ENCODE data around the gene GRIN2A.
A peak's percentile ranks its signal among the peaks of the same experiment; 100 is the strongest.

Gene GRIN2A

GRCh38 chr16:10182222-10183053, at the start of gene GRIN2A:
GRIN2A (minus strand) TSS chr16:10182428; CDS start chr16:10180411, 2,017 bp downstream.
- peak within 1 kb of the TSS; percentile 38 for H3K4me3 ChIP-seq (ENCODE audit: low read depth, low read length)

DNA sequence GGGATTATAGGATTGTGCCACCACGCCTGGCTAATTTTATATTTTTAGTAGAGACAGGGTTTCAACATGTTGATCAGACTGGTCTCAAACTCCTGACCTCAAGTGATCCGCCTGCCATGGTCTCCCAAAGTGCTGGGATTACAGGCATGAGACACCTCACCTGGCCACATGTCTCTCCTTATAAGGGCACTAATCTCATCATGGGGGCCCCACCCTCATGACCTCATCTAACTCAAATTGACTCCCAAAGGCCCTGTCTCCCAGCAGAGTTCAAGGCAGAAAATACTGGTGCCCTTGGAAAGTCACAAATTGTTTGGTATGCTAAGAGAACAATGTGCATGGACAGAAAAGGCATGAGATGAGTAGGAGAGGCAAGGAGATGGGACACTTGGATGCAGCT, 49.3 kb upstream of the GRIN2A start:
- no peak overlapping the region for H3K4me3 ChIP-seq (ENCODE audit: low read depth, low read length)

DNA sequence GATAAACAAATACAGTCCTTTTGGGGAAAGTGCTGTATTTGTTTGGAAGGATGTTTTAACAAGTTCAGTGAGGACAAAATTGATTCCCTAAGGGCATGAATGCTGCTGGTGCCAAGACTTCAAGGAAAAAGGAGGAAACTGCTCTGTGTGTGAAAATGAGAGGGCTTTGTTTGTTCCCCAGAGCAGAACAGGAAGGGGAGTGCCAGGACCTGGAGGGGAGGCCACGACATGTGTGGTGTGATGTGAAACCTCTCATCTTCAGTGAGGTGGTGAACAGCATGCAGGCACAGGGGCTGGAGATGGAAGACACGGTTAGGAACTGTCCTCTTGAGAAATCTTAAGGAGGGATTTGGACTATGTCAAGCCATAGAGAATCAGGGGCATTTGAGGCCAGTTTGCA, 46.6 kb upstream of the GRIN2A start:
- H3K4me3 ChIP-seq (ENCODE audit: low read depth, low read length) = no peak overlapping the region

DNA sequence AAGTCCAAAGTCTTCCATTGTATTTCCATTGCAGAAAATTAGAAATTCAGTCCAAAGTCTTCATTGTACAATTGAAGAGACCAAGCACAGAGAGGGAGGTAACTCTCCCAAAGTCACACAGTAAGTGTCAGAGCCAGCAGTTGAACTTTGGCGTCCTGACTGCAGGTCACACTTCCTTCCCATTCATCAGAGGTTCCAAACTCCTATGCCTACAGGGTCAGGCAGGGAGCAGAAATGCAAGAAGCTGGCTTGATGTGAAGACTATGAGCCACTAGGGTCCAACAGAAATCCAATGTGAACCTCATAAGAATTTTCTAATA, 44.7 kb upstream of the GRIN2A start:
- H3K4me3 ChIP-seq (ENCODE audit: low read depth, low read length) = no peak overlapping the region

DNA sequence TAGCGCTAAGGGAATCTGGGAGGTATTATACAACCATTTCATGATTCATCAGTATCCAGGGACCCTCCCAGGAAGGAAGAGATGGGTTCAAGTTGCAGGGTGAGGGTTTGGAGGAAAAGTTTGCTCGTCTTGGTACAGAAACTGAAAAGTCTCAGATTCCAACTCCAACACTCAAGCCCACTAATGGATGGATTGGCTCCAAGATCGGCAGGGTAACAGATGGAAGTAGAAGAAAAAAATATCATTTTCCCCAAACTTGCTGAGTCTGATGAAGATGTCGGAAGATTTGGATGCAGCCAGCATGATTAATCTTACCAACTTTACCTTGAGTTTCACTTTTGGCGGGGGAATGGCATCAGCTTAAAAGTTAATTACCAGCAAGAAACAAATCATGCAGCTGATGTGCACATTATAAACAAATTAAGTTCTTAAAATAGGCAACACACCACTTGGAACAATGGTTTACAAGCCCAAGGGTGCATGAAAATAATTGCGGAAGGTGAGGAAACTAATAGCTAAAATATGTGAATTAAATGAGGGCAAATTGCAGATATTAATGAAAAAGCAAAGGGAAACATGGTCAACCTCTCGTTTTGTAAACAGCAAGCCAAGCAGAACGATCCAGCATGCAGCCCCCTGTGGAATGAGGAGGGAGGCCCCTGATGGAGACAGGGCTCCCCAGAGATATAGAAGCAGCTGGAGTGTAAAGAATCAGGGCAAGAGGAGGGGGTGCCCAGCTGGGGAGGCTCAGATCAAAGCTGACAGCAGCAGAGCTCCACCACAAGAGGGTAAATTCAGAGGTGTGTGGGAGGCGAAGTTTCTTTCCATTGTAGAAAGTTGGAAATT, 44.1 kb upstream of the GRIN2A start:
- no peak overlapping the region for H3K4me3 ChIP-seq (ENCODE audit: low read depth, low read length)

DNA sequence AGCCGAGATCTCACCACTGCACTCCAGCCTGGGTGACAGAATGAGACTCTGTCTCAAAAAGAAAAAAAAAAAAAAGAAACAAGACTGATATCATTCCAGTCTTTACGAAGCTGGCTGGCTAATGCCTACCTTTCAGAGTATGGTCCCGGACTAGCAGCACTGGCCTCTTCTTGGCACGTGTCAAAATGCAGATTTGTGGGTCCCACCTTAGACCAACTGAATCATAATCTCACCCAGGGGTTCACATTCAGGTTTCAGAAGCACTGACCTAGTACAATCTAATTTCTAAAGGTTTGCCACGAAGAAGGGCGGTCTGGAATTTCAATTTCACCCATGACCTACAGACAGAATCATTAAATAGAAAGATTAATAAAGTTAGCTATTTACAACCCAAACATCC, 43.4 kb upstream of the GRIN2A start:
- H3K4me3 ChIP-seq (ENCODE audit: low read depth, low read length) = no peak overlapping the region

DNA sequence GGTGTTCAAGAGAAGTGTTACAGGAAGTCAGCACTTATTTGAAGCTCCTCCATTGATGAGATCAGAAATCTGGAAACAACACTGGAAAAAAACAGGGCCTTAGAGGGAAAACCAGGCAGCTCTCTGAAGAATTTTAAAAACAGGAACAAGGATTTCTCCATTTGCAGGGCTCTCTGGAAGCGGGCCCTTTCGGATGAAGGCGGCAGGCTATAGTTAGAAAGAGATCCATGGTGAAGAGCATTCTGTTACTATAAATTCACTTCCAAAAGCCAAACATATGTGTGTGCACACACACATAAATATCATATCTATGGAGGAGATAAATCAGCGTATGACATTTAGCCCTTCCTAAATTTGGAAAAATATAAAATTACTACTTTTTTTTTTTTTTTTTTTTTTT, 42.6 kb upstream of the GRIN2A start:
- H3K4me3 ChIP-seq (ENCODE audit: low read depth, low read length) = no peak overlapping the region

- no peak overlapping the region for H3K4me3 ChIP-seq (ENCODE audit: low read depth, low read length)
Observed at GRCh38 chr16:10220942-10221341, 38.7 kb upstream of the GRIN2A start.

DNA sequence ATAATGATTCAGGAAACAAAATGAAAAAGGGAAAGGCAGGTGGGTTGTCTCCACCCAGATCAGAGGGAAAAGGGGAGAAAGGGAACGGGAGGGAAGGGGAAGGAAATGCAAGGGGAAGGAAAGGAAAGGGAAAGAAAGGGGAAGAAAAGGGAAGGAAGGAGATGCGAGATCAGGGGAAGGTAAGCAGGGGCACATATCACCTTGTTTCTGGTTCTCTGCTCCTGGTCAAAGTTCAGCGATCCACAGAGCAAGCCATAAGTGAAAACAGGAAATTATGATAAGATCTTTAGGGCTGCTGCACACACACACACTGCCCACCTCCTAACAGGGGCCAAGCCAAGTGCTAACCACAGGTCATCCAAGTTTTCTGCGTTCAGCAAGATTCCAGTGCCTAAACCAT, 37.5 kb upstream of the GRIN2A start:
- no peak overlapping the region for H3K4me3 ChIP-seq (ENCODE audit: low read depth, low read length)

- H3K4me3 ChIP-seq (ENCODE audit: low read depth, low read length) = no peak overlapping the region
Observed at GRCh38 chr16:10218490-10219206, 36.4 kb upstream of the GRIN2A start.

- H3K4me3 ChIP-seq (ENCODE audit: low read depth, low read length) = no peak overlapping the region
Observed at GRCh38 chr16:10213748-10214147, 31.5 kb upstream of the GRIN2A start.

DNA sequence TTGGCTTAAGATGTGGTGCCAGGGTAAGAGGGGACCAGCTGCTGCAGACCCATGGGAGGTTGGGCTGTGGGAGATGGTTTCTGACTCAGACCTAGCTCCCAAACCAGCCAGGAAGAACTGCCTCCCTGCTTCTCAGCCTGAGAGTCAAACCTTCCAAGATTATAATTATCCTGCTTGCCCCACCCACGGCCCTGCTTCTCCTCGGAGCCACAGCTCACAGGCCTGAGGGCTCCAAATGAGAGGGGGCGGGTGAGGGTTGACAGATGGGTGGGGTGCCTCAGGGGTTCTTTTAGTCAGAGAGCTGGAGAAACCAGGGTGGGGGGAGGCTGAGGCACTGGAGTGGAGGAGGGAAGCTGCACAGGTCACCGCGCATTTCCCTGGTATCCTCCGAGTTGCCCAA, 28.7 kb upstream of the GRIN2A start:
- H3K4me3 ChIP-seq (ENCODE audit: low read depth, low read length) = no peak overlapping the region

DNA sequence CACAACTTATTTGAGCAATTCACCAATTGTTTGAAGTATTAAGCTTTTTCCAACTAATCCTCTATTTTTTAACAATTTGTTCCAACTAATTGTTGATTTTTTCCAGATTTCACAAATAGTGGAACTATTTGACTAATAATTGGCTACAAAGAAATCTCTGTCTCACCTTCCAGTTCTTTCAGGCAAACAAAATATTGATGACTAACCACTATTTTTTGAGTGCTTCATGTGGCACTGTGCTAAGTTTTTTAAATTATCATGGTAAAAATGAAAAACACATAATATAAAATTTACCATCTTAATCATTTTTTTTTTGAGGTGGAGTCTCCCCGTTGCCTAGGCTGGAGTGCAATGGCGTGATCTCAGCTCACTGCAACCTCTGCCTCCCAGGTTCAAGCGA, 24.6 kb upstream of the GRIN2A start:
- no peak overlapping the region for H3K4me3 ChIP-seq (ENCODE audit: low read depth, low read length)

- H3K4me3 ChIP-seq (ENCODE audit: low read depth, low read length) = no peak overlapping the region
Observed at GRCh38 chr16:10206215-10206614, 24.0 kb upstream of the GRIN2A start.

- H3K4me3 ChIP-seq (ENCODE audit: low read depth, low read length) = no peak overlapping the region
Observed at GRCh38 chr16:10205688-10206087, 23.5 kb upstream of the GRIN2A start.

DNA sequence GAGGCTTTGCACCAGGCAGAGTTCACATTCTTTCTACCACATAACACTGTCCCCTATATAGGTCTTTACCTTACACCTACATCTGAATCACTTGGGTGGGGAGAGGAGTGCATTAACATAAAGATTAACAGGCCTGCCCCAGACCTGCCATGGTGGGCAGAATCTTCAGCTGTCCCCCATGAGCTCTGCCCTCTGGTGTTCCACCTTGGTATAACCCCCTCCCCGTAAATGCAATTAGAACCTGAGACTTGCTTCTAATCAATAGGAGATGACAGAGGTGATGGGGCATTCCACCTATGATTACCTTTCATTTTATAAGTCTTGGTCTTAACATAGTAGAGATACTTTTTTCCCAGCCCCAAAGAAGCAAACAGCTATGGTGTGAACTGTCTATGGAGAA, 20.4 kb upstream of the GRIN2A start:
- H3K4me3 ChIP-seq (ENCODE audit: low read depth, low read length) = no peak overlapping the region

- H3K4me3 ChIP-seq (ENCODE audit: low read depth, low read length) = no peak overlapping the region
Observed at GRCh38 chr16:10200637-10201586, 18.7 kb upstream of the GRIN2A start.

DNA sequence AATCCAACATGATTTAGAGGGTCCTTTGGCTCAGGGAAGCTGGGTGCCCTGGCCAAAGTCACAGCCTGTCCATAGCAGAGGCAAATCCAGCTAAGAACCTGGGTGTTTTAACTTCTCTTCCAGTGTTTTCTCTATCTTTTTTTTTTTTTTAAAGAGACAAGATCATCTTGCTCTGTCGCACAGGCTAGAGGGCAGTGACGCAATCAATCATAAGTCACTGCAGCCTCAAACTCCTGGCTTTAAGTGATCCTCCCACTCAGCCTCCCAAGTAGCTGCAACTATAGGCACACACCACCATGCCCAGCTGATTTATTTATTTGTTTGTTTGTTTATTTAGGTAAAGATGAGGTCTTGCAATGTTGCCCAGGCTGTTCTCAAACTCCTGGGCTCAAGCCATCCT, 14.8 kb upstream of the GRIN2A start:
- no peak overlapping the region for H3K4me3 ChIP-seq (ENCODE audit: low read depth, low read length)

DNA sequence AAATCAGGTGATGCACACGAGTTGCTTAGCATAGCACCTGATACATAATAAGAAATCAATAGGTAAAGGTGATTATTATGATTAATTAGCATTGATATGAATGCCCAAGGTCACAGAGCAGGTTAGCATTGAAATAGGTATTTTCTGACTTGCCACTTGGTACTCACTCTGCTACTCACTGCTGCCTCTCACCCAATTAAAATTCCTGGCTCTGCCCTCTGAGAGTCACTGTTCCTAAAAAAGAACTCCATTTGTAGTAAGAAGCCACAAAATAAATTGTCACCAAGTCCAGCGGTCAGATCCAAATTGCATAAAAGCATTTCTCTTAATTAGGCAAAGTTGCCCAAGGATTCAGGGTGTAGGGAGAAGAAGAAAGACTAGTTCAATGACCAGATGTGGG, 8.9 kb upstream of the GRIN2A start:
- no peak overlapping the region for H3K4me3 ChIP-seq (ENCODE audit: low read depth, low read length)

GRCh38 chr16:10189861-10190390, 7.7 kb upstream of the GRIN2A start:
- no peak overlapping the region for H3K4me3 ChIP-seq (ENCODE audit: low read depth, low read length)

Measured in iPS-11a (cell line).